ENCODE data around the gene KIF3A.

Gene KIF3A

GRCh38 chr5:132736853-132737833 is at the start of gene KIF3A:
KIF3A (minus strand) TSS chr5:132737546; CDS start chr5:132737419, 127 bp downstream.
- DNase-seq (ENCODE audit: low spot score): peak; percentile 98

GRCh38 chr5:132787076-132787475 is 49.7 kb upstream of the KIF3A start:
- DNase-seq (ENCODE audit: low spot score): no peak

DNA sequence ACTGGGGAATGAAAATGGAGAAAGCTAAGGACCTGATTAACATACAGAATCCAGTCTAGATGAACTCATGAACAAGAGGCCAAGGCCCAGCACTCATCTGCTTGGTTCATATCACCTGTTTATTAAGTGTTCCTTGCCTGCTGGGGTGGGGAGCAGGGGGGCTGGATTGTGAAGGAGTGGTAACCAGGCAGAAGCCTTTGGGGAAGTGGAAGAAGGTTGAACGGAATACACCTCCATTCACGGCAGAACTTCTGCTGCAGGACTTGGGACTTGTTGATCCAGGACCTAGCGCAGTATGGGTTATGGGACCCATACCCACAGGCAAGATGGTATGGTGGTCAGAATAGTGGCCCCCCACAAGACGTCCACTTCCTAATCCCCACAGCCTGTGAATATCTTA is 48.5 kb upstream of the KIF3A start:
- DNase-seq (ENCODE audit: low spot score): no peak

DNA sequence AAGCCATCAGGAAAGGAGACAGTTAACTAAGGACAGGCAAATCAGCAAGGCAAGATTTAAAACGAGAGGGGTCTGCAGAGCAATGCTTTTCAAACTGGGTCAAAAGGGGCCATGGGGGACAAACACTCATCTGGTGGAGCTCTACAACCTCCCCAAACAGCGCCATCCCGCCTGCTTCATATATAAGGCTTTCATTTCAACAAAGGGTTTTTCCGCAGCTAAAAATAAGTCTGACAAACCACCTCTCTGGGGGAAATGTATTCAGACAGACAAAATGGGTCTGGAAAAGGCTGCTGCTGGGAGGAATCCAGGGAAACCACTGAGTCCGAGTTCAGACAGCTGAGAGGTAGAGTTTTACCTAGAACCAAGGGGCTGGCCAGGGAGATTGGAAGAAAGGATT is 48.0 kb upstream of the KIF3A start:
- no peak for DNase-seq (ENCODE audit: low spot score)

GRCh38 chr5:132782101-132782500 is 44.8 kb upstream of the KIF3A start:
- no peak for DNase-seq (ENCODE audit: low spot score)

- DNase-seq (ENCODE audit: low spot score): no peak
Observed at GRCh38 chr5:132781029-132781428, 43.7 kb upstream of the KIF3A start.

DNA sequence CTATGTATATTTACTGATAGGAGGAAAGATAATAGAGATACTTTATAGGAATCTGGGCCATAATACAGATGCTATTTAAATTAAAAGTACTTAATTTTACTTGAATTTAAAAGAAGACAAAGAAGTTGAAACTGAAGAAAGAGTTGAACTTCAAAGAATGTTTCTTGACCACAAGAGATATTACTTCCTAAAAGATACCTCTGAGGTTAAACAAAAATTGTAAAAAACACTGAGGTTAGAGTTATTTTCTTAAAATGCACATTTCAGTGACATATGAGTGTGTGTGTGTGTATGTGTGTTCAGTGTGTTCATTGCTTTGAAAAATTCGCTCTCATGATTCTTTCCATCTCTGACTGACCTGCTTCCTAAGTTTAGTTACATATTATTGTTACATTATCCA is 43.2 kb upstream of the KIF3A start:
- DNase-seq (ENCODE audit: low spot score): no peak

GRCh38 chr5:132779961-132780360 is 42.6 kb upstream of the KIF3A start:
- peak; percentile 89 for DNase-seq (ENCODE audit: low spot score)

DNA sequence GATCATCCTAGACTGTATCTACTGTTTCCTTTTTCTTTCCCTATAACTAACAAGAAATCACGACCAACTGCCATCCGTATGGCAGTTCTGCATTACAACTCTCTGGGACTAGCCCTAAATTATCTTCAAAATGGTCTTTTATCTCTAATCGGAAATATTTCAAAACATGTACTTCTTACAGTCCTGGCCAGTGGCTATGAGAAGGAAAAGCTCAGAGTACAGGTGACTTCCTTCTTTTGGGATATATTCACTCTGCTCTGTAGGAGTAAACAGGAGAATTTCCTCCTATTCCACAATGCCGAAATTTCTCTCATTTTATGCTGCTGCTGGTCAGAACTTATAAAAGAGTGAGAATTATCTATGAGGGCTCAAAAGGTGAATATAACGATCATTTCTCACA is 41.5 kb upstream of the KIF3A start:
- no peak for DNase-seq (ENCODE audit: low spot score)

GRCh38 chr5:132778129-132778528 is 40.8 kb upstream of the KIF3A start:
- no peak for DNase-seq (ENCODE audit: low spot score)

DNA sequence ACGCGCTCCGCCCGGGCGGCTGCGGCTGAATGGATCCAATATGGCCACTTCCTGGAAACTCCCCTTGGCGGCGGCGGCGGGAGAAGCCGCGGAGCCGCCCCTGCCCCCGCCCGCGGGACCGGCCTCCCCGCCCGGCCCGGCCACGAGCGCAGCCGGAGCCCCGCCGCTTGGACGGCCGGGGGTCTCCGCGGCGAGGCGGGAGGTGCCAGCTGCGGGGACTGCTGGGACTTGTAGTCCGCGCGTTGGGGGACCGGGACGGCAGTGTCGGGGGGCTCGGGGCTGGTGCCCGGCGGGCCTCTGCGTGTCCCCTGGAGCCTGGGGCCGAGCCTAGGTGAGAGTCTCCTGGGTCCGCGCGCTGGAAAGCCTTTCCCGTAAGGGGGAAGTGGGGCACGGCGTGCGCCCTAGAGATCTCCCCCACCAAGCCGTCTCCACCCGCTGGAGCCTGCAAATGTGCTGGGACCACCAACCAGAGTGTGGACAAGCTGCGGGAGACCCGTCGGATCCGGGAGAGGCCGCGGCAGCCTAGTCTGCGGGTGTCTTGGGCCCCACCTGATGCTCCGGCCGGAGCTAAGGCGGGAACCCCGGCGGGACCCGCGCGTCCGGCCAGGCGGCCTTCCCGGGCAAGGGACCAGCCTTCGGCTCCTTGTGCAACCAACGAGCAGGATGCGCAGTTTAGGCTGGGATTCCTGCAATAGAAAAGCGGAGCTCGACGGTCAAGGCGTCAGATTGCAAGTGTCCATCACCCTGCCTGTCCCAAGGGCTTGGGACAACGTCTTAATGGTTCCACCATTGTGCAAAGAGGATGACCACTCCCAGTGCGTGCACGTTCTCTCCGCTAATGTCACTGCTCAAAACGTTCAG is 40.1 kb upstream of the KIF3A start, which contains the start of gene SEPTIN8:
TSS of gene SEPTIN8 (minus strand) at position 31 of the 861 bp plus-strand sequence. CDS start 102 bp downstream, outside the sequence.
- DNase-seq (ENCODE audit: low spot score): no peak

GRCh38 chr5:132776938-132777208 is 39.5 kb upstream of the KIF3A start:
- DNase-seq (ENCODE audit: low spot score): no peak

GRCh38 chr5:132776131-132776937 is 39.0 kb upstream of the KIF3A start:
- DNase-seq (ENCODE audit: low spot score): peak; percentile 83

GRCh38 chr5:132775476-132775961 is 38.2 kb upstream of the KIF3A start:
- DNase-seq (ENCODE audit: low spot score): no peak

DNA sequence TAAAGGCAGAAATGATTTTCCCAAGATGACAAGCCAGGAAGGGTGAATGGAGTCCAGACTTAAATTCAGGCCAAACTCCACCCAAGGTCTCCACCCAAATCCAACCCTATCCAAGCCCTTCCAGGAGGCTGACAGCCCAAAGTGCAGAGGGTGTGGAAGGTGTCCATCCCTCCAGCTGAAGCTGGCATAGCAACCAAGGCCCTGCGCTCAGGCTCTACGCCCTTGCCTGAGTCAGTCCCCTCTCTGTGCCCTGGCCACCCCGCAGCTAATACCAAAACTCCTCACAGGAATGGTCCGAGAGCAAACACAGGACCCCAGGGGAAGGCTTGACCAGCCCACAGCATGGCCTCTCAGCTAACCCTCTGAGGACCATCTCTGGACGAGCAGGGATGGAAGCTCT is 37.5 kb upstream of the KIF3A start:
- DNase-seq (ENCODE audit: low spot score): no peak

- DNase-seq (ENCODE audit: low spot score): no peak
Observed at GRCh38 chr5:132774406-132774805, 37.1 kb upstream of the KIF3A start.

- no peak for DNase-seq (ENCODE audit: low spot score)
Observed at GRCh38 chr5:132773601-132774355, 36.4 kb upstream of the KIF3A start.

DNA sequence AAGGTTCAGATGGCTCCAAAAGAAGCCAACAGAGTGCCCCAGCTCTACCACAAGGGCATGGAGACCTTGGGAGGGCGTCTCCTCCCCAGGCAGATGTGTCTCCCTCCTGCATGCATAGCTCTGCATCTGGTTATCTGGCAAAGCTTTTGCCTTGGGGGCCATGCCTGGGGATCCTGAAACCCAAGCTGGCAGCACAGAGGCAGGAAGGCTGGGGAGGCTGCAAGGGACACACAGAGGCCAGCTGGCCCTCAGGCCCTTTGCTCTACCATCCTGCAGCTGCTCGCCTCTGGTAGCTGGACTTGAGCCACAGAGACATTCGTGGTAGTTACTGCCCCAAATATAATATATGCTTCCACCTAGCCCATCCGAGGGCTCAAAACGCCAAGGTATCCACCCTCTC is 35.8 kb upstream of the KIF3A start:
- no peak for DNase-seq (ENCODE audit: low spot score)

DNA sequence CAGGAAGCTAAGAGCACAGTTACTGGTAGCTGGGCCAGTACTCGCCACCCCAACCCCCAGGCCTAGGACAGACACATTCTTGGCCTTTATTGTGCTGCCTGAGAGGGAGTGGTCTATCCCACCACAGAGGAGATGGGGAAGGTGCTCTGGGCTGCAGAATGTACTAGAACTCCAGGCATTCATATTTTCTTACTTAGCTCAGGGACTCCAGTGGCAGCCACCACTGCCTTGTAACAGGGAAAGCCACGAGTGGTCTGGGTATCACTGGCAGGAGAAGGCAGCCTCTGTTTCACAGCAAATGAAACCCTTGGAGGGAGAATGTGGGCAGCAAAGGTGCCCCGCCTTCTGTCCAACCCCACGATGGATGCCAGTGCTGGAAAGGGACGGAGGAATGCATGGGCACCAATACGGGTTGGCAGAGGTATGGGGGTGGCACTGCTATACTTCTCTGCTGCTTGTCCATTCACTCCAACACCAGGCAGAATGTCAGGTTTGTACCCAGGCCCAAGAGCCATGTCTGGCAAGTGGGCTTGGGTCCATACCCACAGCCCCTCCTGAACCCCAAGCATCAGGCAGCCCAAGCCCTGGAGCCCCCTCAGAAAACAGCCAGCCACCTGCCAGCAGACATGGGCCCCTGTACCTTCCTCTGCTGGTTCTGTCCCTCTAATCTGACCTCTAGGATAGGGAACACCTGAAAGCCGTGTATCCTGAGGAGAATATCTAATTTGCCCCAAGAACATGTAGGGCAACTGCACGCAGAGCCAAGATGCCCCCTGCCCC is 35.1 kb upstream of the KIF3A start:
- DNase-seq (ENCODE audit: low spot score): no peak

DNA sequence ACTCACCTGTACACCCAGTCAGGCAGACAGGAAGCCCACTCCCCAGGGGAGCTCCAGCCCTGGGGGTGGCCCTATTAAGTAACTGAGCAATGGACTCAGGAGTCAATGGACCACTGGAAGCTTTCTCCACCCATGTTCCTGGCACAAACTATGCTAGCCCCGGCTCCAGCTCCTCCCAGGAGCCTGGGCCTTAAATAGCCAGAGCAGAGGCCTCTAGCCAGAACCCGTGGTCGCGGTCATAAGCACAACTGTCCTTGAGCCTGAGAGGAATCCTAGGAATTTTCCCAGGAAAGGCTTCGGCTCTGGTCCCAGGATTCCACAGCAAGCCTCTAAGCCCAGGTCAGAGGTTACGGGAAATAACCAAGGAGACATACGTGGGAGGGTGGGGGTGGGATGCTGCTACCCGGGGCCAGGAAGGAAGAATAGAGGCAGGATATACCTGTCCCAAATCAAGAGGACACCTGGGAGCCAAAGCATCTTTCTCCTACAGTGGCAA is 34.2 kb upstream of the KIF3A start:
- no peak for DNase-seq (ENCODE audit: low spot score)
